ENCODE results near the gene SH3GL2.

DNA sequence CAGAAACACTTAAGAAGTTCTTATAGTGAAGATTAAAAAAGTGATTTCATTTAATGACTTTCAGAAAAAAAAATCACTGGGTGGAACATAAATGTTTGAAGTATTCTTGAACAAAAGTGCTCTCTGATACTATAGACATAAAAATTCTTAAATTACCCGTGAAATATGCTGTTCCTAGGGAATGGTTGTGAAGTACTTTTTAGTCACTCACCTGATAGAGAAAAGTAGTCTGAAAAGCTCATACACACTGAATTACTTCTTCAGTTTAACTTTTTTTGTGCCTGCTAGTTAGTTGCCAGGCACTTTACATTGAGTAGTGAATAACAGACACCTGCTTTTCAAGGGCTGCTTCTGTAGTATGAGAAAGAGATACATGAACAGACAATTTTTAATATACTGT, 78.0 kb downstream of the SH3GL2 start:
- TF ChIP-seq CTCF (optimal IDR thresholded peaks at IDR 0.05 in 1 of 3, IDR thresholded peaks at IDR 0.05 in 1 of 3, conservative IDR thresholded peaks at IDR 0.05 in 1 of 3; ENCODE audit: extremely low read depth in 1 of 3, insufficient read depth in 2 of 3, low read length in 3 of 3): no peak
- no peak for TF ChIP-seq EZH2 (IDR thresholded peaks at IDR 0.05; ENCODE audit: low read length)
